DOHH2 (cell line): ENCODE data around the gene ZBTB33.

ENCODE experiments used
- H3F3A ChIP-seq: fragments of 200-600 bp; sonication (generic), shearing (Covaris generic); 2 replicates; pipeline ENCODE4 v1.6.0; 2016; ENCODE audit warnings: antibody characterized with exemption, mild to moderate bottlenecking; ENCODE audit not compliant: control insufficient read depth, insufficient read depth
- H3K27ac ChIP-seq: fragments of 200-600 bp; sonication (generic); 2 replicates; pipeline ENCODE4 v1.5.1; 2014; ENCODE audit warnings: low read depth, mild to moderate bottlenecking, low read length, moderate library complexity
- H3K27me3 ChIP-seq: fragments of 200-600 bp; sonication (generic); 2 replicates; pipeline ENCODE4 v1.6.1; 2014; ENCODE audit warnings: mild to moderate bottlenecking, low read length, mixed read lengths; ENCODE audit not compliant: control insufficient read depth
- H3K36me3 ChIP-seq: fragments of 200-600 bp; sonication (generic); 2 replicates; pipeline ENCODE4 v1.6.1; 2014; ENCODE audit warnings: mild to moderate bottlenecking, low read length, moderate library complexity, mixed read lengths; ENCODE audit not compliant: control insufficient read depth
- H3K4me1 ChIP-seq: fragments of 200-600 bp; sonication (generic); 2 replicates; pipeline ENCODE4 v1.6.1; 2014; ENCODE audit warnings: mild to moderate bottlenecking, low read length, mixed read lengths; ENCODE audit not compliant: control insufficient read depth
- H3K4me2 ChIP-seq: fragments of 200-600 bp; sonication (generic); 2 replicates; pipeline ENCODE4 v1.6.0; 2014; ENCODE audit warnings: mild to moderate bottlenecking, low read length, moderate library complexity
- H3K4me3 ChIP-seq: fragments of 200-600 bp; sonication (generic); 2 replicates; pipeline ENCODE4 v1.5.1; 2014; ENCODE audit warnings: mild to moderate bottlenecking, low read length, mixed read lengths
- H3K79me2 ChIP-seq: fragments of 200-600 bp; sonication (generic); 2 replicates; pipeline ENCODE4 v1.6.1; 2014; ENCODE audit warnings: mild to moderate bottlenecking, low read length, mixed read lengths; ENCODE audit not compliant: control insufficient read depth
- H3K9me2 ChIP-seq: fragments of 200-600 bp; sonication (generic); replicated peaks from 2 replicates; pipeline ENCODE4 v1.6.1; 2014; ENCODE audit warnings: mild to moderate bottlenecking, low read length, mixed read lengths; ENCODE audit not compliant: control insufficient read depth
- H3K9me3 ChIP-seq: fragments of 200-600 bp; sonication (generic); 2 replicates; pipeline ENCODE4 v1.6.1; 2014; ENCODE audit warnings: antibody characterized with exemption, low read length, mixed read lengths; ENCODE audit not compliant: control insufficient read depth, insufficient read depth
- H4K20me1 ChIP-seq: fragments of 200-600 bp; sonication (generic); 2 replicates; pipeline ENCODE4 v1.6.0; 2014; ENCODE audit warnings: low read depth, mild to moderate bottlenecking, antibody characterized with exemption, low read length, moderate library complexity; ENCODE audit not compliant: control insufficient read depth, insufficient read depth
- EZH2phosphoT487 ChIP-seq: fragments of 200-600 bp; sonication (generic); IDR thresholded peaks from 2 replicates; pipeline ENCODE4 v1.6.1; 2017; ENCODE audit warnings: borderline replicate concordance, mild to moderate bottlenecking, antibody characterized with exemption, low read length, moderate library complexity, mixed read lengths
- TF ChIP-seq, protein P1 (sequence below): fragments of 200-600 bp; sonication (generic); IDR thresholded peaks from one replicate; pipeline ENCODE4 v1.5.1; 2014; ENCODE audit warnings: antibody characterized with exemption, mild to moderate bottlenecking, low read depth, low read length; ENCODE audit not compliant: poor library complexity, severe bottlenecking

Gene ZBTB33

DNA sequence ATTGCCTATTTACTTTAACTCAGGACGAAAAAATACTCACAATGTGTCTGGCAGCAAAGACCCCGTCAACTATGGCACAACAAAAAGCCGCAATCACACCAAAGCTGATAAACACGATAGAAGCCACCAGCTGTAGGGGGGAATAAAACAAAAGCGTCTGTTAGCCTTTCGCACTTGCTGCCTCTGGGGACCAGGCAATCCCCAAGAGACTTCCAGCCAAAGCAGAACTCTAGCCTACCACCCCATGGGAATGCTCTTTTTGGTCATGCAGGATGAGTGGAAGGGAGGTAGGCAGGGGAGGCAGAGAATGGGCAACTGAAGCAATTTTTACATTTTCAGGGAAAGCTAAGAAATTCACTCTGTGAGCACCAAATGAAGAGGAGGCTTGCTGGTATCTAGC, 40.6 kb downstream of the ZBTB33 start:
- Histone ChIP-seq H3K4me3 (no peak overlapping the region), H3F3A (no peaks in the 10 kb centered on the region), H3K36me3 (no peaks in the 10 kb centered on the region), H3K27ac (no peak overlapping the region), H3K79me2 (no peaks in the 10 kb centered on the region), H3K4me2 (no peak overlapping the region), H4K20me1 (no peaks in the 10 kb centered on the region), H3K27me3 (no peaks in the 10 kb centered on the region), H3K4me1 (peaks cover 7% of the 10 kb centered on the region), H3K9me2 (no peaks in the 10 kb centered on the region), H3K9me3 (no peaks in the 10 kb centered on the region)
- no peak for TF ChIP-seq EZH2phosphoT487
- TF ChIP-seq, protein P1, sequence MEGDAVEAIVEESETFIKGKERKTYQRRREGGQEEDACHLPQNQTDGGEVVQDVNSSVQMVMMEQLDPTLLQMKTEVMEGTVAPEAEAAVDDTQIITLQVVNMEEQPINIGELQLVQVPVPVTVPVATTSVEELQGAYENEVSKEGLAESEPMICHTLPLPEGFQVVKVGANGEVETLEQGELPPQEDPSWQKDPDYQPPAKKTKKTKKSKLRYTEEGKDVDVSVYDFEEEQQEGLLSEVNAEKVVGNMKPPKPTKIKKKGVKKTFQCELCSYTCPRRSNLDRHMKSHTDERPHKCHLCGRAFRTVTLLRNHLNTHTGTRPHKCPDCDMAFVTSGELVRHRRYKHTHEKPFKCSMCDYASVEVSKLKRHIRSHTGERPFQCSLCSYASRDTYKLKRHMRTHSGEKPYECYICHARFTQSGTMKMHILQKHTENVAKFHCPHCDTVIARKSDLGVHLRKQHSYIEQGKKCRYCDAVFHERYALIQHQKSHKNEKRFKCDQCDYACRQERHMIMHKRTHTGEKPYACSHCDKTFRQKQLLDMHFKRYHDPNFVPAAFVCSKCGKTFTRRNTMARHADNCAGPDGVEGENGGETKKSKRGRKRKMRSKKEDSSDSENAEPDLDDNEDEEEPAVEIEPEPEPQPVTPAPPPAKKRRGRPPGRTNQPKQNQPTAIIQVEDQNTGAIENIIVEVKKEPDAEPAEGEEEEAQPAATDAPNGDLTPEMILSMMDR: no peak

DNA sequence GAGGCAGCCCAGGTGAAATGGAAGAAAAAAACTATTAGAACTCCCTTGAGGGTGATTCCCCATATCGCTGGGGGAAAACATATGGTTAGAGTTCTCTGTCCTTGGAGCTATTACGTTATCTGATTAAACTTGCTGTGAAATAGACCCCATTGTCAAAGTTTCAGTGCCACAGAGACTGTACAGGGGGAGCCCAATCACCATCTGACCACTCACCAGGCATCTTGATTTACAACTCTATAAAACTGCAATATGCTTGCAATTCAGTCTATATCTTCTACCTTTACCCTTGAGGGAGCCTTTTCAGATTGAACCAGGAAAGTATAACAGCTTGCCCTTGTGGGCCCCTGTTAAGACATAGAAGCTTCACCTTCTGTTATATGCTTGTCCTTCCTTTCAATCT, 42.4 kb downstream of the ZBTB33 start:
- Histone ChIP-seq H3K4me2 (no peak overlapping the region), H3K4me1 (no peaks in the 10 kb centered on the region; the same call in 1 of the 2 replicates), H3K79me2 (no peaks in the 10 kb centered on the region), H3K27ac (no peak overlapping the region), H3K27me3 (no peaks in the 10 kb centered on the region), H4K20me1 (no peaks in the 10 kb centered on the region), H3K4me3 (no peak overlapping the region), H3K36me3 (no peaks in the 10 kb centered on the region), H3K9me3 (no peaks in the 10 kb centered on the region), H3F3A (no peaks in the 10 kb centered on the region), H3K9me2 (no peaks in the 10 kb centered on the region)
- TF ChIP-seq, protein P1: no peak
- no peak for TF ChIP-seq EZH2phosphoT487

DNA sequence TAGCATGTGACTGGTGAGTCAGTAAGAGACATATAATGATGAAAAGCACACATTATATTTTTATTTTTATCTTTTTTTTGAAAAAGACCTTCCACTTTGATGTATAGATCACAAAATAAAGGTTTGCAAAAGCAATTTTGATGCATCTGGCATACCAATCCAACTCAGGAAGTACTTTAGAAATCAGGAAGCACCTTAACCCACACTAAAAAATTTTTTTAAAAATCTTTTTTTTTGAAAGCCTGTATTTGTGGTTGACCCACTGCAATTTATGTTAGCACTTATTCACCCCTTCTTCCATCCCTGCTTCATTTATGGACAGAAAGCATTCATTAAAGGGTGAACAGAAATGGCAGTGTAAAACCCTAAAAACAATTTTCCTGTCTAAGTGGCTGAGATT, 44.0 kb downstream of the ZBTB33 start:
- Histone ChIP-seq H3K4me1 (no peaks in the 10 kb centered on the region), H3K9me3 (no peaks in the 10 kb centered on the region), H3K79me2 (no peaks in the 10 kb centered on the region), H3K4me3 (no peak overlapping the region), H3K9me2 (no peaks in the 10 kb centered on the region), H3F3A (no peaks in the 10 kb centered on the region), H3K36me3 (no peaks in the 10 kb centered on the region), H3K27me3 (no peaks in the 10 kb centered on the region), H4K20me1 (no peaks in the 10 kb centered on the region), H3K27ac (no peak overlapping the region), H3K4me2 (no peak overlapping the region)
- no peak for TF ChIP-seq EZH2phosphoT487
- TF ChIP-seq, protein P1: no peak

DNA sequence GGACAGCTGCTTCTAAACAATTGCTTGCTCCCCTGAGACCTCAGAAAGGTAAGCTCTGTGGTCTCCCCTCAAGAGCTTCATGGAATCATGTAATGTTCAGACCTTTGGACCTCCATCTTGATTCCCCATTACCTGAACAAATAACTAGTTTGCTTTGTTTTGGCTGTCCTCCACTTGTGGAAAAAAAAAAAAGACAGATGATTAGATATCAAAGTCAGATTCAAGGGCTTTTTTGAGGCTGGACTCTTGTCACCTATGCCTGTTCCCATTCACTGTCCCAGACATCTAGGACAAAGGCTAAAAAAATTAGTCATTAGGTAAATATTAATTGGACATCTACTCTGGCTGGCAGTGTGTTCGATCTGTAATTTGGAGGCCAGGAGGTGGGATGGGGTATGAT, 47.3 kb downstream of the ZBTB33 start:
- no peaks in the 10 kb centered on the region for H4K20me1 ChIP-seq
- H3F3A ChIP-seq: no peaks in the 10 kb centered on the region
- H3K27me3 ChIP-seq: no peaks in the 10 kb centered on the region
- no peak overlapping the region for H3K27ac ChIP-seq
- H3K4me2 ChIP-seq: no peak overlapping the region
- no peaks in the 10 kb centered on the region for H3K9me2 ChIP-seq
- peaks cover 23% of the 10 kb centered on the region for H3K4me1 ChIP-seq
- H3K9me3 ChIP-seq: no peaks in the 10 kb centered on the region
- H3K79me2 ChIP-seq: no peaks in the 10 kb centered on the region
- no peak overlapping the region for H3K4me3 ChIP-seq
- TF ChIP-seq, protein P1: no peak
- no peak for TF ChIP-seq EZH2phosphoT487
- no peaks in the 10 kb centered on the region for H3K36me3 ChIP-seq
